Measurements from ENCODE around the gene RNF5.

RNF5 gene

DNA sequence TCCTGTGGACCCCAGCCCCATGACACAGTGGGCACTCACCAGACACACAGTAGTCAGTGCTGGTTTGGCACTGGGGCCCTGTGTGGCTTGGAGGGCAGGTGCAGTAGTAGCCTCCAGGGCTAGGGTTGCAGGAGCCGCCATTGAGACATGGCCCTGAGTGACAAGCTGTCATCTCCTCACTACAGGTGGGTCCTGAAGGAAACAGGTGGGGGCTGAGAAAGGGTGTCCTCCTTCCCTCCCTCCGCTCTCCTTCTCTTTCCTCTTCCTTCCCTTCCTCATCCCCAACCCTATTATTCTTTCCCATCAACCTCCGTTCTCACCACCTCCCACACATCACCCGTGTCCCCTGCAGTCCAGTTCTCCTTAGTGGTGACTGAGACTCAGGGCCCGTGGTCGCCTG is 35.4 kb downstream of the RNF5 start:
- no peak for DNase-seq

DNA sequence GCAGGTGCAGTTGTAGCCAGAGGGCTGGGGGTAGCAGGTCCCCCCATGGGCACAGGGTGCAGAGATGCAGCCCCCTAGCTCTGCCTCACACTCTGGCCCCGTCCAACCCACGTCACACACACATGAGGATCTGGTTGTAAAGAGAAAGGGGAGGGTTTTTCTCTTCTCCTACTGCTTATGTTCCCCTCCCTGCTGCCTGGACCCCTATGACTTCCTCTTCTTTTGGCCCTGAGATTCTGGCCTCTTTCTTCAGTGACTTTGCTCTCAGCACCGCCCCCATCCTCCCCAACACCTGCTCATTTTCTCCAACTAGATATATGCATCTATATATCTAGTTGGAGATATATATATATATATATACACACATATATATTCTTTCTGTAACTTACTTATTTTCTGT is 35.9 kb downstream of the RNF5 start:
- no peak for DNase-seq

DNA sequence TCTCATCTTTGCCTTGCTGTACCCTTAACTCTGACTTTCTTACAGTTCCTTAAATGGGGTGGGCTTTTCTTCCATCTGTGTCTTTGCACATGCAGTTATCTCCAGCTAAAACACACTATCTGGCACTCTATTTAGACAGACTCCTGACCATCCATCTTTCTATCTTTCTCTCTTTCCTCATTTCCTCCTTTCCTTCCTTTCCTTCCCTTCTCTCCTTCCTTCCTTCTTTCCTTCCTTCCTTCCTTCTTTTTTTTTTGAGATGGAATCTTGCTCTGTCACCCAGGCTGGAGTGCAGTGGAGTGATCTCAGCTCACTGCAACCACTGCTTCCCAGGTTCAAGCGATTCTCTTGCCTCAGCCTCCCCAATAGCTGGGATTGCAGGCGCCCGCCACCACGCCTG is 37.4 kb downstream of the RNF5 start:
- DNase-seq, result no peak

DNA sequence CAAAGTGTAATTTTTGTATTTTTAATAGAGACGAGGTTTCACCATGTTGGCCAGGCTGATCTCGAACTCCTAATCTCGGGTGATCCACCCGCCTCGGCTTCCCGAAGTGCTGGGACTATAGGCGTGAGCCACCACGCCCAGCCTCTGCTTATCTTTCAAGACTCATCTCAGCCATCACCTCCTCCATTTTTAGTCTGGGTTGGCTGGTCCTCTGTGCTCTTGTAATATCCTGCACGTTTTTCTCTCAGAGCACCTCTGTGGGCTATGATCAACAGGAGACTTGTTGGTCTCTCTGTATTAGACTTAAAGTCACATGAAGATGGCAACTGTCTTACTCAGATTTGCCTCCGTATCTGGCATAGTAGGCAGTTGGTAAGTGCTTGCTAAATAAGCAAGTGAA is 38.1 kb downstream of the RNF5 start:
- no peak for DNase-seq

DNA sequence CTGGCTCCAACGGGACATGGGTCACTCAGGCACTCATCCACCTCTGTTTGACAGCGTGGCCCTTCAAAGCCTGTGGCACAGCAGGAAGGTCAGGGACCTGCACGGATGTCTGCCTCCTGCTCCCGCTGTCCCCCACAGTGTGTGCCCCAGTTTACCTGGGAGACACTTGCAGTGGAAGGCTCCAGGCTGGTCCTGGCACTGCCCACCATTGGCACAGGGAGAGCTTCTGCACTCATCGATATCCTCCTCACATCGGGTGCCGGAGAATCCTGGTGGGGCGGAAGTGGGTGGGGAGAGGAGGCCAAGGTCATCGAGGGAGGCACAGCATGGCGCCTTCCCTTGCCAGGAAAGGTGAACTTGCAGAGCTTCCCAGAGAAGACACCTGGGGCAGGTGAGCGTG is 38.8 kb downstream of the RNF5 start:
- DNase-seq, result no peak

DNA sequence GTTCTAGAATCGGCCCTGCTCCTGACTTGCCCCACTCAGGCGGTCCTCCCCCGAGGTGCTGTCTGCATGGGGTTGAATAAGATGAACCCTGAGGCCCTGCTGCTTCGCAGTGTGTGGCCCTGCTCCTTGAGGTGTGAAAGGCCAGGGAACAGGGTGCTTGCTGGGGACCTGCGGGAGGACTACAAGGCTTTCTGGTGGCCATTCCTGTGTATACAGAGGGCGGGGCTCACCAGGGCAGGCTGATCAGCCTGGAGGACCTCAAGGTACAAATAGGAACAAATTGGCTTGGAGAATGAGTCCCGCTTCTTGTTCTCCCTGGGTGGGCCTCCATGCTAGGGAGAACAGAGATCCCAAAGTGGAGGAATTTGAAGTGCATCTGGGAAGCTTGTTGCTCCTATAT is 40.0 kb downstream of the RNF5 start:
- DNase-seq, result no peak

DNA sequence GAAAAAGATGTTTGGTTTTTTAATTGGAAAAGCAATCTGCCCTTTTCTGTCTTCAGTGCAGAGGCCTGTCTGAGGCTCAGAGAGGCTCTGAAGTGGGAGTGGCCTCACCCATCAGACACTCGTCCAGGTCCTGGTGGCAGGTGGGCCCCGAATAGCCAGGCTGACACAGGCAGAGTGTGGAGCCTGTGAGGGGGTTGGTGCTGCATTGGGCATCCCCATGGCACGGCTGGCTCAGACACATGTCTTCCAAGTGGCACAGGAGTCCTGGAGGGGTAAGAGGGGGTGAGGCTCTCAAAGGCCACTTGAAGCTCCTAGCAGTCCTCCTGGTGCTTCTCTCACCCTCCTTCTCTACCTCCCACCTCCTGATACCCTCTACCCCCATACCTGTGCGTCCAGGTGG is 41.8 kb downstream of the RNF5 start:
- no peak for DNase-seq

DNA sequence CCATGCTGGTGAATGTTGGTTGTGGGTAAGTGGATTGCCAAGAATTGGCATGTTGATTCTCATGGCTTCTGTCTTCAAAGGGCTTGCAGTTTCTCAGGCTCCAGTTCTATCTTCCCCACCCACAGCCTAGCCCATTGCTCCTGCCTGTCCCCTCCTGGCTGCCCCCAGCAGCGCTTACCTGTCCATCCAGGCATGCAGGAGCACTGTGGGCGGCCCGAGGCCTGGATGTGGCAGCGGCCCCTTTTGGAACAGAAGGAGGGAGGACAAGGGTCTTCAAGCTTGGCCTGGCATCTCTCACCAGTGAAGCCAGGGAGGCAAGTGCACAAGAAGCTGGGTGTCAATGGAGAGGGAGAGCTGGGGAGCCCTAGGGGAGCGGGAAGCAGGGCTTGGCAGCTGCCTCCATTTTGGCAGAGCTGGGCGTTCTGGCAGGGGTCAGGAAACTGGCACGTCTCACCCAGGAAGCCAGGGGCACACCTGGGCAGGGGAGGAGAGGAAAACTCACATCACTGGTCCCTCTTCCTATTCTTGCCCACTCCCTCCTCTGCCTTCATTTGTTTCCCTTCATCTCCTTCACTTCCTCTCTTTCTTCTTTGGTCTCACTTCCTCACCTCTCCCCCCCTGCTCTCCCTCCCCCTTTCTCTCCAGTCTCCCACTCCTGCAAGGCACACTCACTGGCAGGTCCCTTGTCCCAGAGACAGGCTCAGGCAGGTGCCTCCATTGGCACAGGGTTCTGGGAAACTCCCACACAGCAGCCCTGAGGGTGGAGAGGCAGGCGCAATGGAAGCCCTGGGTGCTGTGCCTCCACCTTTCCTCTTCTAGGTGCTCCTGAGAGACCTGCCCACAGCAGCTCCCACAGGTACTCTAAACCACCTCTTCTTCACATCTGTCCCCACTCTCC is 44.4 kb downstream of the RNF5 start:
- DNase-seq, result no peak

DNA sequence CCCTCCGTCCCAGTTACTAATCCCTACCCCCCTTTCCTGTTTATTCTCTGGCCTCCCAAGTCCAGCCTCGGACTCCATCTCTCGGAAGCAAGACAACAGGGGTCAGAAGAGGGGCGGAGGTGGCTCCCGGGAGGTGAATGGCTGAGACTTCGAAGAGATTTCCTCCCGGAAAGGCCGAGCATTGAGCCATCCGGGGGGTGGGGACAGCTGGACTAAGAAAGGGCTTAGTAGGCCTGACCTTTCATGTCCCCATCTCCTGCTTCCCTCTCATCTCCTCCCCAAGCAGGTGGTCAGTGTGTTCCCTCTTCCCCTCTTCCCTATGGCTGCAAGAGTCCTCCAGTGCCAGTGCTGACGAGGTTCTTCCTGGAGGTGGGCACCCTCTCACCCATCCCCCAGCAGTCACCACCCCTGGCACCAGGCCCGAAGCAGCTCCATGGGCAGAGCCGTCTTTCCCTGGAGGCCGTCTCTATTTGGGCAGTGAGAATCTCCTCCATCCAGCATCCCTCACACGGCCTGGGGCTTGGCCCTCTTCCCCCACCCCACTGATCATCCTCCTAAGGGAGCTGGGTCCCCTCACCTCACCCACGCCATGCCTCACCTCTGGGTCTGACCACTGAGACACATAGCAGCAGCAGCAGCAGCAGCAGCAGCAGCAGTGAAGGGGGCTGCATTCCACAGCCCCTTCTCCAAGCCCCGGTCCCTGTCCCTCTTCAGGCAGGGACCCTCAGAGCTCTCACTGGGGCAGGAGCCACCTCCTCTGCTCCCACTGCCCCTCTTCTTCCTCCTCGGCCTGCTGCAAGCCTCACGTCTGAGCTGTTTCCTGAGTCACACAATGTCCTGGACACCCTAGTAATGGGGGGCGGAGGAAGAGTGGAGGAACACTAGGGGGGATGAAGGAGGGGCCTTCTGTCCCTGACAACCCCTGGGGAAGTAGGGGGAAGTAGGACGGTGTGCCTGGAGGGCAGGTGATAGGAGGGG is 45.3 kb downstream of the RNF5 start, which contains the start of gene NOTCH4:
Gene NOTCH4, minus strand, starts transcription at position 810 of the 978 bp plus-strand sequence. Its CDS starts 139 bp downstream, at position 671.
- DNase-seq, result no peak

DNA sequence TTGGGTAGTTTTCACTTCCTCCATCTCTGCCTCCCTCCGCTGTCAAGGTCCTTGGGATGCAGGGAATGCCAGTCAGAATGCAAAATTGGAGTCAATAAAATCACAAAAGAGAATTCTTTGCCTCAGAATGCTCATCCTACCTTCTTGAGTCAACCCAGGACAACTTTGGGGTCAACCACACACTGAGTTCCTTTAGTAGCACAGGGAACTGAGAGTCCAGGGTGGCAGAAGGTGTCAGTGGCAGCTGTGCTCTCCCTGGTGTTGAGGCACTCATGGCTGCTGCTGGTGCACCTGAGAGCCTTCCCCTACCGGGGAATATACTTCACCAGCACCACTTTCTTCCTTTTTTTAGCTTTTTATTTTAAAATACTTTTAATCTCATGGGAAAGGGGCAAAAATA is 46.5 kb downstream of the RNF5 start:
- DNase-seq, result no peak

DNA sequence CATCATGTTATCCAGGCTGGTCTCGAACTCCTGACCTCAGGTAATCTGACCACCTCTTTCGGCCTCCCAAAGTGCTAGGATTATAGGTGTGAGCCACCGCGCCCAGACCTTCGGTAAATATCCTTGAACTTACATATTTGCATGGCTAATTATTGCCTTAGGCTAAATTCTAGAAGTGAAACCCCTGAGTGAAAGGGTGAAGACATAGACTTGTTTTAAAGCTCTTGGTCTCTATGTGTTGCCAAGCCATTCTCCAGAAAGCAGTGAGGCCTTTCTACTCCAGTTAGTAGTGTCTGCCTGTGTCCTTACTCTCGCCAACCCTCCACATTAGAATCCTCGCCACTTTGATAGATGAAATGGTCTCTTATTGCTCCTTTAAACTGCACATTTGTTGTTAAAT is 48.2 kb downstream of the RNF5 start:
- DNase-seq, result no peak
